HEK293T (cell line): ENCODE measurements around the gene GALNT18.

Experiments used
- CTCF ChIA-PET: fragments of 350-600 bp; formaldehyde crosslinking; extraction: SDS; loops from one replicate; lab custom pipeline; 2021; ENCODE audit warnings: antibody characterized with exemption, inconsistent platforms; lab: Yijun Ruan, JAX
- POLR2A ChIA-PET: fragments of 350-600 bp; formaldehyde crosslinking; extraction: SDS; loops from one replicate; lab custom pipeline; 2020; ENCODE audit warnings: antibody characterized with exemption, inconsistent platforms; lab: Yijun Ruan, JAX
- DNase-seq: peaks from one replicate; pipeline ENCODE4 v3.0.0; 2012; ENCODE audit warnings: mixed read lengths; ENCODE audit errors: extremely low spot score
- ARNT ChIP-seq: fragments of 450-650 bp; IDR thresholded peaks from 2 replicates; pipeline ENCODE4 v1.6.1; 2017; ENCODE audit warnings: mild to moderate bottlenecking
- BHLHE40 ChIP-seq: fragments of 450-650 bp; IDR thresholded peaks from 2 replicates; pipeline ENCODE4 v1.6.1; 2016; ENCODE audit warnings: mild to moderate bottlenecking, moderate library complexity, borderline replicate concordance
- CTBP1 ChIP-seq: fragments of 450-650 bp; IDR thresholded peaks from 2 replicates; pipeline ENCODE4 v1.6.1; 2016; ENCODE audit warnings: borderline replicate concordance
- ELF4 ChIP-seq: fragments of 450-650 bp; IDR thresholded peaks from 2 replicates; pipeline ENCODE4 v1.6.1; 2017; ENCODE audit warnings: antibody characterized with exemption
- FOXA1 ChIP-seq: fragments of 450-650 bp; IDR thresholded peaks from 2 replicates; pipeline ENCODE4 v1.6.1; 2016; ENCODE audit warnings: mild to moderate bottlenecking
- FOXK2 ChIP-seq: fragments of 450-650 bp; IDR thresholded peaks from 2 replicates; pipeline ENCODE4 v1.6.1; 2016; ENCODE audit warnings: mild to moderate bottlenecking
- FOXM1 ChIP-seq: fragments of 450-650 bp; IDR thresholded peaks from 2 replicates; pipeline ENCODE4 v1.6.1; 2017; ENCODE audit warnings: mild to moderate bottlenecking, borderline replicate concordance
- HDGF ChIP-seq: fragments of 450-650 bp; IDR thresholded peaks from 2 replicates; pipeline ENCODE4 v1.6.1; 2017; ENCODE audit warnings: antibody characterized with exemption, borderline replicate concordance
- L3MBTL2 ChIP-seq: fragments of 450-650 bp; conservative IDR thresholded peaks from 2 replicates; pipeline ENCODE4 v1.6.1; 2016; ENCODE audit warnings: mild to moderate bottlenecking
- LEF1 ChIP-seq: fragments of 450-650 bp; IDR thresholded peaks from 2 replicates; pipeline ENCODE4 v1.6.1; 2017; ENCODE audit warnings: mild to moderate bottlenecking, borderline replicate concordance
- NFRKB ChIP-seq: fragments of 450-650 bp; IDR thresholded peaks from 2 replicates; pipeline ENCODE4 v1.6.1; 2016; ENCODE audit warnings: mild to moderate bottlenecking, moderate library complexity
- SP1 ChIP-seq: fragments of 450-650 bp; IDR thresholded peaks from 2 replicates; pipeline ENCODE4 v1.6.1; 2017
- SUZ12 ChIP-seq: fragments of 450-650 bp; IDR thresholded peaks from 2 replicates; pipeline ENCODE4 v1.6.1; 2016; ENCODE audit warnings: mild to moderate bottlenecking
- TARDBP ChIP-seq: fragments of 450-650 bp; IDR thresholded peaks from 2 replicates; pipeline ENCODE4 v1.6.1; 2016
- ZNF384 ChIP-seq: fragments of 450-650 bp; IDR thresholded peaks from 2 replicates; pipeline ENCODE4 v1.6.1; 2016
- TF ChIP-seq, protein P1 (sequence below): fragments of 450-650 bp; IDR thresholded peaks from 2 replicates; pipeline ENCODE4 v1.6.1; 2016

The GALNT18 gene

DNA sequence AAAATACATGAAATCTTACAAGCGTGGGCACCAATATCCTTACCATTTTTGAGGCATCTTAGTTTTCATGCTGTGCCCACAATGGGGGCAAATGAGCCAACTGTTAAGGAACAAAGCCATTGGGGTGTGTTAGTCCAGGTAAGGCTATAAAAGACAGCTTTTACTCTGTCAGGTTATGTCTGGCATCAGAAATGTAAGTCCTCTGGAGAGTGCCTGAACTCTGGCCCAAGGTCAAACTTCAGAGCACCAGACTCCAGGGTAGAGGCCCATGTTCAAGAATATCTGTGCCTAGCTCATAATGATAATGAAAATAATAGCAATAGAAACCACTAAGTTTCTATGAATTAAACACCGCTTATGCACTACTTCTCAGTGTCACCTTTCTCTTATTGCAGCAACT is 374.2 kb downstream of the GALNT18 start:
- POLR2A ChIA-PET = no interaction called here
- TF ChIP-seq TARDBP = no peak
- no peak for TF ChIP-seq HDGF
- TF ChIP-seq, protein P1, sequence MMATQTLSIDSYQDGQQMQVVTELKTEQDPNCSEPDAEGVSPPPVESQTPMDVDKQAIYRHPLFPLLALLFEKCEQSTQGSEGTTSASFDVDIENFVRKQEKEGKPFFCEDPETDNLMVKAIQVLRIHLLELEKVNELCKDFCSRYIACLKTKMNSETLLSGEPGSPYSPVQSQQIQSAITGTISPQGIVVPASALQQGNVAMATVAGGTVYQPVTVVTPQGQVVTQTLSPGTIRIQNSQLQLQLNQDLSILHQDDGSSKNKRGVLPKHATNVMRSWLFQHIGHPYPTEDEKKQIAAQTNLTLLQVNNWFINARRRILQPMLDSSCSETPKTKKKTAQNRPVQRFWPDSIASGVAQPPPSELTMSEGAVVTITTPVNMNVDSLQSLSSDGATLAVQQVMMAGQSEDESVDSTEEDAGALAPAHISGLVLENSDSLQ = no peak
- no peak for TF ChIP-seq BHLHE40
- TF ChIP-seq FOXK2 = no peak
- TF ChIP-seq CTBP1 = no peak
- no peak for TF ChIP-seq SUZ12
- no peak for TF ChIP-seq LEF1
- TF ChIP-seq FOXA1 = no peak
- TF ChIP-seq ARNT = no peak
- TF ChIP-seq ELF4 = no peak
- TF ChIP-seq SP1 = no peak
- TF ChIP-seq ZNF384 = no peak
- no peak for TF ChIP-seq NFRKB
- TF ChIP-seq L3MBTL2 = no peak
- TF ChIP-seq FOXM1 = no peak
- CTCF ChIA-PET = interaction anchor here (0.7 kb wide), 1 partner anchor 150 kb away, joined by 4 read pairs; no protein-coding TSS in a partner anchor
- DNase-seq = no peak

DNA sequence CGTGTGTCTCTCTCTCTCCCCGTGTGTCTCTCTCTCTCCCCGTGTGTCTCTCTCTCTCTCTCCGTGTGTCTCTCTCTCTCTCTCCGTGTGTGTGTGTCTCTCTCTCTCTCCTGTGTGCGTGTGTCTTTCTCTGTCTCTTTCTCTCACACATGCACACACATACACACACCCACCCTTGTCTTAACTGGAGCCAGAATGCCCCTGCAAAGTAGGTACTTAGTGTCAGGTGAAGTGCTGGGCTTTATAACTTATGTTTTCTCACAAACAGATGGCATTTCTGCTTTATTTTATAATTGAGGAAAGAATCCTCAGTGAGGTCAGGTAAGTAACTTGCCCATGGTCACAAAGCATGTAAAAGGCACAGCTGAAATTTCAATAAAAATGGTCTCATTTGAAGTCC is 374.7 kb downstream of the GALNT18 start:
- ChIA-PET CTCF (interaction anchor here (0.7 kb wide), 1 partner anchor 150 kb away, joined by 4 read pairs; no protein-coding TSS in a partner anchor), POLR2A (no interaction called here)
- no peak for TF ChIP-seq FOXK2
- TF ChIP-seq, protein P1 = no peak
- no peak for TF ChIP-seq ZNF384
- TF ChIP-seq FOXM1 = no peak
- no peak for TF ChIP-seq NFRKB
- TF ChIP-seq FOXA1 = no peak
- no peak for TF ChIP-seq SP1
- no peak for TF ChIP-seq LEF1
- TF ChIP-seq HDGF = no peak
- no peak for TF ChIP-seq L3MBTL2
- no peak for TF ChIP-seq ELF4
- TF ChIP-seq BHLHE40 = no peak
- TF ChIP-seq SUZ12 = no peak
- TF ChIP-seq ARNT = no peak
- no peak for DNase-seq

DNA sequence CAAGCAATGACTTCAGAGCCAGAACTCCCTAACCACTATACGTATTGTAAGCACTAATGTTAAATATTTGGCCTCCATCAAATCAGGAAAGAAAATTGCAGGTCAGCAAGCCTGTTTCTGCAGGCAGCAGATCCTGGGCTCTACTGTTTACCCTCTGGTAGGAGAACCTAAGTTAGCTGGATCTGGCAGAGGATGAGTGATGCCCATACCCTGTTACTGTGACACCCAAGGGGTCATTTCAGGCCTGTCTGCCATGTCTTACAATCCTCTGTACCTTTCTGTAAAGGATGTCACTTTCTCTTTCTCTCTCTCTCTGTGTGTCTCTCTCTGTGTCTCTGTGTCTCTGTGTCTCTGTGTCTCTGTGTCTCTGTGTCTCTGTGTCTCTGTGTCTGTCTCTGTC is 375.6 kb downstream of the GALNT18 start:
- TF ChIP-seq SUZ12 (no peak), CTBP1 (no peak), FOXA1 (no peak), LEF1 (no peak), ARNT (no peak), FOXK2 (no peak), HDGF (no peak), TARDBP (no peak), NFRKB (no peak), ZNF384 (no peak), ELF4 (no peak), SP1 (no peak), BHLHE40 (no peak), L3MBTL2 (no peak), FOXM1 (no peak)
- TF ChIP-seq, protein P1 = no peak
- POLR2A ChIA-PET = no interaction called here
- DNase-seq = no peak
- CTCF ChIA-PET = no interaction called here

DNA sequence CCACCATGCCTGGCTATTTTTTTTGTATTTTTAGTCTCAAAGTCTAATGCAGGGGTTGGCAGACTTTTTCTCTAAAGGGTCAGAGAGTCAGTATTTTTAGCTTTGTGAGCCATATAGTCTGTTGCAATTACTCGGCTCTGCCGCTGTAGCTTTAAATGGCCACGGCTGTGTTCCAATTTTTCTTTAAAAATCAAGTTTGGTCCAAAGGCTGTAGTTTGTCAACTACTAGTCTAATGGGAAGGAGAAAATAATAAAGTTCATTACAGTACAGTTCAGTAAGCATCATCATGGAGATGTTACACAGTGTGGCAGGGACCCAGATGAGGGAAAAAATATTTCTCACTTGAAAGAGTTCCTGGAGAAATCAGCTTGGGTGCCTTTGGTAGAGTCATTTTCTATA is 376.4 kb downstream of the GALNT18 start:
- POLR2A ChIA-PET = no interaction called here
- CTCF ChIA-PET = no interaction called here
- DNase-seq = no peak
- TF ChIP-seq NFRKB = no peak
- no peak for TF ChIP-seq BHLHE40
- no peak for TF ChIP-seq HDGF
- no peak for TF ChIP-seq ARNT
- no peak for TF ChIP-seq ZNF384
- no peak for TF ChIP-seq ELF4
- no peak for TF ChIP-seq CTBP1

DNA sequence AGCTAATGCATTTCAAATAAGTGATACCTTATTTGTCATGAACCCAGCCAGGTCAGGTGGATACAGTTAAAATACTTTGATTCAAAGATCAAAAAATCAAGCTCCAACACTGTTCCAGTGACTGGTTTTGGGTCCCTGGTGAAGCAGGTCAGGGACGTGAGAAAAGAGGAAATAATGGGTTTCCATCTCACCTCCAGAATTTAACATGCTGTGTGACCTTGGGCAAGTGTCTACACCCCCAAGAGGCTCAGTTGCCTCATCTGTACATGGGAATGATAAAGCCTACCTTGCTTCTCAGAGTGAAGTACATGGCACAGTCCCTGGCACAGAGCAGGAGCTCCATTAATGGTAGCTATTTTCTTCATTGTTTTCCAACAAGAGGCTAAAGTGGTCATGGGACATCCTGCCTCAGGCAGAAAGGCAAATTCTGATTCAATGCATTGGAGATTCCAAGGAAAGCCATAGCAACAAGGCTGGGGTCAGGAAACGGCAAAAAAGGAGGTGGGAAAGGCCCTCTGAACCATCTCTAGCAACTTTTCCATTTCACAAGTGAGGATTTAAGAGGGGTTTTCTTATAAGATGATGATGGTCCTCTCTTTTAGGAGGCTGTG is 377.2 kb downstream of the GALNT18 start:
- no peak for TF ChIP-seq BHLHE40
- TF ChIP-seq FOXK2 = no peak
- TF ChIP-seq ELF4 = no peak
- ChIA-PET POLR2A (no interaction called here), CTCF (interaction anchor here (1.2 kb wide), 1 partner anchor 19 kb away, joined by 3 read pairs; no protein-coding TSS in a partner anchor)
- no peak for DNase-seq

DNA sequence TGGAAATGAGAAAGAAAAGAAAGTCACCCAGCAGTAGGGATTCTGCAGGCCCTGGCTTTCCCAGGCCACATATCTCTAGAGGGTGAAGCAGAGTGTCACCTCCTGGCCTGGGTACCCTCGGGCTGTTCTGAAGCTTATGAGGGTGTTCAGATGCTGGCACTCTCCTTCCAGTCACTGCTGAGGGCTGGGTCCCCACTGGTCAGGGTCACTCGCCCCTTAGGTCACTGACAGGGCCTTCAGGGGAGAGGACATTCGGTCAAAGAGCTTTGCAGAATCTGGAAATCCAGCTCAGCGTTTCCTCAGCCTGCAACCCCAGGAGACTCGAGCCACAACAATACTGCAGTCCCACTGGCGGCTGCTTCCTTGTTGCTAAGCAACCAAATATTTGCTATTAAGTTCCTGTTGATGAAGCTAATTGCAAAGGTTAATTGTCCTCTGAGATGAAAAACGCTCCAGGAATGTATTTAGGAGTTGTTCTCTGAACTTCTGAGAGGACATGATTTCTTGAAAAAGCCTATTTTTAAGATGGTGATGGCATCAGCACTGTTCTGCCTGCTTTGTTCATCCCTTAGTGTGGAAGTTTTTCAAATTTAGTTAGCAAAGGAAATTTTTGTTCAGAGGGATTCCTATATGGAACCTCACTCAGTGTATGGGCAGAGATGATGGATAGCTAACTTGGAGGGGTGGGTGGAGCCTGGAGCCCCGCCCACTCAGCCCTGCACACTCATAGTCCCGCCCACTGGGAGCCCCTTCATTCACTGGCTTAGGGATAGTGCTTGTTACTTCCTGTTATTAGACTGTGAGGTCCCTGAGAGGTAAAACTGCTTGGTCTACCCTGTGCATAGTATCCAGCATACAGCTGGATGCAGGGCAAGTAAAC is 378.0 kb downstream of the GALNT18 start:
- POLR2A ChIA-PET = no interaction called here
- TF ChIP-seq, protein P1 = peak; percentile 36; the same call in 1 of the 2 replicates
- TF ChIP-seq CTBP1 = no peak
- TF ChIP-seq FOXM1 = no peak
- TF ChIP-seq L3MBTL2 = no peak
- TF ChIP-seq ARNT = no peak
- TF ChIP-seq TARDBP = no peak
- no peak for TF ChIP-seq ZNF384
- TF ChIP-seq FOXK2 = no peak
- CTCF ChIA-PET = interaction anchor here (1.2 kb wide), 1 partner anchor 20 kb away, joined by 3 read pairs; no protein-coding TSS in a partner anchor
- peak; percentile 49 for DNase-seq
